Activated T-cell treated with anti-CD3 and anti-CD28 coated beads for 1 hour (primary cell): ENCODE results near the gene FTO.
A peak's percentile ranks its signal among the peaks of the same experiment; 100 is the strongest.
"Not testable (repeated sequence)": the region's sequence is repeated elsewhere in the genome, so short reads cannot be mapped to it uniquely, and the experiment has no call there.

Source experiments
- DNase-seq: peaks from one replicate; pipeline ENCODE4 v3.0.0-alpha.2; 2020; ENCODE audit warnings: low read depth

Gene FTO

DNA sequence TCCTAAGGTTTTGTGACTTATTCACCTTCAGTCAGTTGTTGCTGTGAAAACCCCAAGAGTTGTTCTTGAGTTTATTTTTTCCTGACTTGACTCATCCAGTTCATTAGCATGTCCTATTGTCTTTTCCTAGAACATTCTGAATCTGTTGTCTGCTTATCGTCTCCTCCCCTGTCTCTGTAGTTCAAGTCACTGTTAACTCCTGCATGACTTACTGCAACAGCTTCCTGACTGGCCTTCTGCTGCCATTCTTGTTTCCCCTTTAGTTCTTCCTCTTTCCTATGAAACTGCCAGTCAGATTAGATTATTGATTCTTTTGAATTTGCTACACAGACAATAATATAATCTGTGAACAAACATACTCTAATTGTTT, 161.5 kb downstream of the FTO start:
- DNase-seq: no peak

DNA sequence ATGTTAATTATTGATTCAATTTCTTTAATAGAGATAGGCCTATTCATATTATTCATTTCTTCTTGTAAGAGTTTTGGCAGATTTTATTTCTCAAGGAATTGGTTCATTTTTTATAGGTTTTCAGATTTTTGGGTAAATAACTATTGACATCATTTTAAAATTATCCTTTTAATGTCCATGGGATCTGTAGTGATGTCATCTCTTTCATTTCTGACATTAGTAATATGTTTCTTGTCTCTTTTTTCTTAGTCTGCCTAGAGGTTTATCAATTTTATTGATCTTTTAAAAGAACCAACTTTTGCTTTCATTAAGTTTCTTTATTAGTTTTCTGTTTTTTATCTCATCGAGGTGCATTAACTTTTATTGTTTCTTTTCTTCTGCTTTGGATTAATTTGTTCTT, 162.6 kb downstream of the FTO start:
- no peak for DNase-seq

DNA sequence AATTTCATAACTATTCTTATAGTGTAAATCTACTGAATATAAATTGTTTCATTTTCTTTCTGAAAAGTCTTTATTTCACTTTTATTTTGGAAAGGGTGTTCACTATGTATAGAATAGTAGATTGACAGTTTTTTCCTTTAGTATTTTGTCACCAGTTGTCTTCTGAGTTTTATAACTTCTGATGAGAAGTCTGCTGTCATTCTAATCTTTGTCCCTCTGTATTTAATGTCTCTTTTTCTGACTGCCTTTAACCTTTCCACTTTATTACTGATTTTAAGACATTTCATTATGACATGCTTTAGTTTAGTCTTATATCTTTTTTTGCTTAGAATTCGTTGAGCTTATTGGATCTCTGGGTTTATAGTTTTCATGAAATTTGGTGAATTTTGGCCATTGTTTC, 166.9 kb downstream of the FTO start:
- no peak for DNase-seq

DNA sequence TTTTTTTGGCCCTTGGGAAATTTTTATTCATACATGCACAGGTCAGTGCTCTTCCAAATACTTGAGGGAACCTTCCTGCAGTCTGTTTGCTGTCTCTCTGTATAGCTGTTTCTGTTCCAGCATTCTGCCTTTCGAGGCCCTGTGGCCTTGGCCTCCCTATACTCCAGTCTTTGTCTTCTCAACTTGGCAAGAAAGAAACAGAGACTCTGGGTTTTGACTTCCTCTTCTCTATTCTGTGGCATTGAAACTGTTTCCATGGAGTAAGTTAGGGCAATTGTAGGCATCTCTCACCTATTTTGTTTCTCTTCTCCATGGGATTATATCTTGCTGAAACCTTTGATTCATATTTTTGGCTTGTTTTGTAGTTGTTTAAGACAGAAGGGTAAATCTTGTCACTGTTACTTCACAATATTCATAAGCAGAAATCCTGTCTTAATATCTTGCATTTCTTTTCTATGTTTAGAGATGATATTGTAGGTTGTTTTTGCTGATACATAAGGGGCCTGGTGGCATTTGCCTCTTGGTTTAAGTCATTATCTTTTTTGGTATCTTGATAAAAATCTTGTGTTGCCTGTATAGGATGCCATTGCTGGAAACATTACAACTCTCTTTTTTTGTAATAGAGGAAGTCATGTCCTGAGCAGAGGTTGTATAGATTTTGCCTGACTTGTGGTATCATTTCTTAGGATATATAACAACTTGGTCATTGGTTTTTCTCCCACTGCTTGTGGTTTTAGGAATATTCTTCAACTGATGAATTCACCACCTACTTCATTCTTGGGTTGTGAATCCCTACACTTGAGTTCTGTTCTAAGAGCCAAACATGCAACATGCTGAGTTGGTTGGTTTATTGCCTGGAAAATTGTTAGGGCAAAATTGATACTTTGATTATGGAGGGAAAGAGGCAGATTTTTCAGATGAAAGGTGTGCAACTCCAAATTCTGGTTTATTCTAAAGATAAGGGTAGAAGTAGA, 168.6 kb downstream of the FTO start:
- DNase-seq: no peak

DNA sequence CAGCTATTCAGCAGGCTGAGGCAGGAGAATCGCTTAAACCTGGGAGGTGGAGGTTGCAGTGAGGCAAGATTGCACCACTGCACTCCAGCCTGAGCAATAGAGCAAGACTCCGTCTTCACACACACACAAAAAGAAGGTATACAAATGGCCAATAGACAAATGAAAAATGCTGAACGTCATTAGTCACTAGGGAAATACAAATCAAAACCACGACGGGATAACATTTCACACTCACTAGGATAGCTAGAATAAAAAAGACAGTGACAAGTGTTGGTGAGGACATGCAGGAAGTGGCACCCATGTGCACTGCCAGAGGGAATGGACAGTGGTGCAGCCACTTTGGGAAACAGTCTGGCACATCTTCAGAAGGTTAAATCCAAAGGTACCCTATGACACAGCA, 172.9 kb downstream of the FTO start:
- DNase-seq: no peak

DNA sequence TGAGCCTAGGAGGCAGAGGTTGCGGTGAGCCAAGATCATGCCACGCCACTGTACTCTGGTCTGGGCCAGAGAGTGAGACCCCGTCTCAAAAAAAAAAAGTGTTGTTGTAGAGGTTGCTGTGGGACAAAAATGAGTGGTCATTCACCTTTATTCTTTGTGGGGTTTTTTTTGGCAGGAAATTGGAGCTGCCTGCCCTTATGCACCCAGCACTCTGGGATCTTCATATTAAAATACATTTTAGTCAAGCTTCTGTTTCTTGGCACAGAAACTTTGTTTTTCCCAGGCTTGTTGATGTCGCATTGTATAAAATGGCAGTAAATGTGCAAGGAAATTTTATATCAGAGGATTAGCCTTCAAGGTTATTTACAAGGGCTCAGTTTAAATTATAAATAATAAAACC, 174.3 kb downstream of the FTO start:
- no peak for DNase-seq

DNA sequence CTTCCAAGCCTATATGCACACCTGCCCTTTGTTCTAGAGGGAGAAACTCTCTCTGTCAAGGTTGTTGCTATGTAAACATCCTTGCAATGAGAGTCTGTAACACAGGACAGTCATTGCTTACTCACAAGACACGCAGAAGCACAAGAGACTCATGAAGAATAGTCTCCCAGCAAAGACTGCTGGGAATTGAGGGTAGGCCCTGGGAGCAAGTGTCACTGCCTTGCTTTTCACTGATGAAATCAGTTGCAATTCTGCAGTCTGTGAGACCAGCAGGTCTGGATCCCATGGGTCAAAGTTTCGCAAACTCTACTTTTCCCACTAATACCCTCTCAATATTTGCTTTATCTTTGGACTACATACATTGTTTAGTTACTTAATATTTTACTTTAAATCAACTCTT, 177.4 kb downstream of the FTO start:
- no peak for DNase-seq

DNA sequence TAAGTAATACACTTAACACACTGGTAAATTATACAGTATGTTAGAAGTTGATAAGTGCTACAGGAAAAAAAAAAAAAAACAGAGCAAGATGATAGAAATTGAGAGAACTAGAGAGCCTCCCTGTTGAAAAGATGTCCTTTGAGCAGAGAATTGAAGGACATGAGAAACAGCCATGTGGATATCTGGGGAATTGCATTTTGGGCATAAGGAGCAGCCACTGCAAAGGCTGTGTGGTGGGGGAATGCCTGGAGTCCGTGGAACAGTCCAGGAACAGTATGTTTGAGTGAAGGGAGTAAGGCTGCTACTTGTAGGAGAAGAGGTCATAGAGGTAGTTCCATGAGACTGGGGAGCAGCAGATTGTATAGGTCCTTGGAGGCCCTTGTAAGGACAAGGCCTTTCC, 178.4 kb downstream of the FTO start:
- DNase-seq: no peak

DNA sequence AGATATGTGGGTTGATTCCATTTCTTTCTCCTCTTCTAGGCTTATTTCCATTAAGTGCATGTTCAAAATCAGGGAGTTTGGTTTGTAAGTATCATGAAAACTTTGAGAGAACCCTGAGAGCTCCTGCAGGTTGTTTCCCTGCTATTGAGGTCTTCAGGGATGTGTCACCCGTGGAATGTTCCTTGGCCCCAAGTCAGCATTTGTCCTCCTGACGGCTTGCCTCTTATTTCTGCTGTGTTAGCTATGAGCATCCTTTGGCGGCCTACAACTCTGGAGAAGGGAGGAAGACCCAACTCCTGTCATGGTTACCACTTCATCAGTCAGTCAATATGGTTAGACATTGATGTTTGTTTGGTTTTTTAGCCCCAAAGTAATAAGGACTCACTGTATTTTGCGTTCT, 180.8 kb downstream of the FTO start:
- no peak for DNase-seq

DNA sequence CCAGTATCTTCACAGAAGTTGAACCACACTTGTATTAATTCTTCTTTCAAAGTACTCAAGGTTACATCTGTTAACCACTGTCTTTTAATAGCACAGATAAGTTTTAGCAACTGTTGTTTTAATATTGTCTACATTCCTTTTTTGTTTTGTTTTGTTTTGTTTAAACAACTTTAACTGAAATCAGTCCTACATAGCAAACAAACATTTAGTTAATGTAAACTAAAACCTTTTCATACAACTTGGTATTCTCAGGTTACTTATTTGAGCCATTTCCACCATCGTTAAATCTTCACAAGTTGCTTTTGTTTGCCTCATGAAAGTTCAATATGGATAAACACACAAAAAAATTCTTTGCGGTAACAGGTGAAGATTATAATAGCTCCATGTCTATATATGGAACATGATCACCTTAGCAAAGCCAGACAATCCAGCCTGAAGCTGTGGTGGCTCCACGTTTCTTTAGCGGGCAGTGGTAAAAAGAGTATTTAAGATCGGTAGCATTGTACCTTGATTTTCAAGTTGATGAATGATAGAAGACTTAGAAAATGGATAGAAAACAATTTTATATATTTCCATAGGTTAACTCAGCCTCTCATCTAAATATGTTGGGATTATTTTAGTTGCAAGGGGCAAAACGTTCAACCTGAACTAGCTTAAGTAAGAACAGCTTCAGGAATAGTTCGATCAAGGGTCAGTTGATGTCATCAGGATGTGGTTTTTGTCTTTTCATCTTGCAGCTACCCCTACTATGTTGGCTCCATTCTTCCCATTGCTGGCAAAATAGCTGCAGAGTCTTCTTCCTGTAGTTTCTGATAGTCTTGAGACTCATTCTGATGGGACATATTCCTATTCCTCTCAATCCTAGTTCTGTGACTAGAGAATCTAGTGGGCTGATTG, 182.8 kb downstream of the FTO start:
- no peak for DNase-seq

DNA sequence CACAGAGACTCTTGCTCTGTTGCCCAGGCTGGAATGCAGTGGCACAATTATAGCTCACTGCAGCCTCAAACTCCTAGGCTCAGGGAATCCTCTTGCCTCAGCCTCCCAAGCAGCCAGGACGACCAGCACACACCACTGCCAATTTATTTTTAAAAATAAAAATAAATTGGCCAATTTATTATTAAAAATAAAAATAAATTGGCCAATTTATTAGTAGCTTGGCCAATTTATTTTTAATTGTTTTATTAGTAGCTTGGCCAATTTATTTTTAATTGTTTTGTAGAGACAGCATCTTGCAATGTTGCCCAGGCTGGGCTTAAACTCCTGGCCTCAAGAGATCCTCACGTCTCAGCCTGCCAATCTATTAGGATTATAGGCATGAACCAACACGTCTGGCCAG, 184.3 kb downstream of the FTO start:
- DNase-seq: no peak

DNA sequence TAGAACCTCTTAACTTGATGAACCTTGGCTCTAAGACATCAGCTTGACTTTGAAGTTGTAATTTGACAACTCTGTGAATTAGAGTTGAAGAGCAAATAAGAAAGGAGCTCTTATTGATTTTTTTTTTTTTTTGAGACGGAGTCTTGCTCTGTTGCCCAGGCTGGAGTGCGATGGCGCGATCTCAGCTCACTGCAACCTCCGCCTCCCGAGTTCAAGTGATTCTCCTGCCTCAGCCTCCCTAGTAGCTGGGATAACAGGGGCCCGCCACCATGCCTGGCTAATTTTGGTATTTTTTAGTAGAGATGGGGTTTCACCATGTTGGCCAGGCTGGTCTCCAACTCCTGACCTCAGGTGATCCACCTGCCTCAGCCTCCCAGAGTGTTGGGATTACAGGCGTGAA, 186.9 kb downstream of the FTO start:
- not testable (repeated sequence) for DNase-seq

DNA sequence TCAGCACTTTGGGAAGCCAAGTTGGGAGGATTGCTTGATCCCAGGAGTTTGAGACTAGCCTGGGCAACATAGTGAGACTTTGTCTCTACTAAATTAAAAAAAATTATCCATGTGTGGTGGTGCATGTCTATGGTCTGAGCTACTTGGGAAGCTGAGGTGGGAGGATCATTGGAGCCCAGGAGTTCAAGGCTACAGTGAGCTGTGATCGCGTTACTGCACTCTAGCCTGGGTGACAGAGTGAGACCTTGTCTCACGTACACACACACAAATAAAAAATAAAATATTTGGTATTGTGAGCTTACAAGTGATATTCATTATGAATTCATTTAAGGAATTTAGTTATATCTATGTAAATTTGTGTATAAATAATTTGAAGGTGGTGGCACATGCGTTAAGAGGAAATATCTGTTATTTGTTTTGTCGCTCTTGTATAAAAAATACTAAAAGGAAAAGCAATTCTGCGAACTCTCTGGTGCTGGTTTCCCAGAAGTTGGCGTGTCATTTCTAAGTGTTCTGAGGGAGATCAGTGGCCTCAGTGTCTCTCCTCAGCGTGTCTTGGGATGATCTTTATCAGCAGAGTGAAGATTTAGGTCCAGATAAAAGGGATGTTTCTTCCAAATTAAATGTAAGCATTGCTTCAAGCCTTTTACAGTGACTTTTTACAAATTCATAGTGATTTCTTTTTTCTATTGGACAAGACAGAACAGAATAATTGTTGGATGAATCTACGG, 187.6 kb downstream of the FTO start:
- no peak for DNase-seq

DNA sequence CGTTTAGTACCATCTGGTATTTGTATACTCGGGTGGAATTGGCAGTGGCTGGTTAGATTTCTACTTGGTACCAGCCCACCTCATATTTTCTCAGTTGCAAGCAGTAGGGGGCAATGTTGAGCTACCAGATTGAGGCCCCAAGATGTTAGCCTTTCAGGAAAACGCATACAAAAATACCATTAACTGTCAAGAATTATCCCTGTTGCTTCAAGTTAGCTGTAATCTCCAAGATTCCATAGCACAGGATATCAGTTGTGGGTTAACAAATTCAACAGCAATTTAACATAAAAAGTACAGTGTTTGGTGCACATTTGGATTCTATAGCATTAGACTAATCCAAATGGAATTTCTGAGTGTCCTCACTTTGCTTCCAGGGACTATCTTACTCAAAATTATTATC, 188.2 kb downstream of the FTO start:
- peak; percentile 13 for DNase-seq

DNA sequence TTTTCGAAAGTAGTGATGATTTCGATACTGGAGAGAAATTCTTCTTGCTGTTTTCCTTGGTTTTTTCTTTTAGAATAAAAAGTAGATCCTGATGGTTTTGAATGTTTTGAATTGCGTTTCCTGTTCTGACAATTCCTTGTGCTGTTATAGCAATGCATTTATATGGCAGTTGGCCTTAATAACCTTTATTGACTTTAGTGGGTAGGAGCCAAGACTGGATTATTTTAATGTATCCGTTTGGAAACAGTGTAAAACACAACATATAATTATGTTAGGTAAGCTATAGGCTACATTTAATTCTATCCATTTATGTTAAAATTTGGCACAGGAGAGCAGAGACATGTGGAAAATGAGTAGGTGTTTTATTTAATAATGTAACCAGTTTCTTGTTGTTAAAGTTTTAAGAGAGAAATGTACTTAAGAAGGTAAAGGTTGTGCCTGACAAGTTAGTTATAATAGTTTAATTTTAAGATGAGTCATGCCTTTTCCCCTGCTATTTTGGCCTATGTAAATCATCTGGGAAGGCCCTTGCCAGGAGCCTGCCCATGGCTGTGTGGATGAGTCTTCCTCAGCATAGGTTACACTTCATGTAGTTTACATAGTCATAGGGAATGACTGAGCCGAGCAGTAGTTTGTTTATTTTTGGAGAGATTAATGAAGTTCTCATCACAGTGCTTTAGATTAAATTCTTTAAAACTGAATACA, 189.9 kb downstream of the FTO start:
- DNase-seq: no peak

DNA sequence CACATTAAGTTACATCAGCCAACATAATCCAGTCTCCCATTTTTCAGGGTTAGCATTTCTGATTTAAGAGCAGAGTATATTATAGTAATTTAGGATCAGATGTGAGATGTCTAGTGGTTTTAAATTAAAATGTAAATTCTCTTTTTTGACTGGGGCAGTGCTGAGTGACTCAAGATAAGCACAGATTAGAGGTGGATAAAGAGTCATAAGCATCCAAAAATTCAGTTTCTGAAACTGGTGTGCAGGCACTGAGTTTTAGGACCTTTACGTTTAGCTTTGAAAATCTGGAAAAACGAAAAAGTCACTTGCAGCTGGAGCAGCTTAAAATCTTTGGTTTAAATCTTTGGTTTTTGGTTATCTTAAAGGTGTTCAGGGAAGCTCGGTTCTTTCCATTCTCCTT, 190.7 kb downstream of the FTO start:
- DNase-seq: no peak

DNA sequence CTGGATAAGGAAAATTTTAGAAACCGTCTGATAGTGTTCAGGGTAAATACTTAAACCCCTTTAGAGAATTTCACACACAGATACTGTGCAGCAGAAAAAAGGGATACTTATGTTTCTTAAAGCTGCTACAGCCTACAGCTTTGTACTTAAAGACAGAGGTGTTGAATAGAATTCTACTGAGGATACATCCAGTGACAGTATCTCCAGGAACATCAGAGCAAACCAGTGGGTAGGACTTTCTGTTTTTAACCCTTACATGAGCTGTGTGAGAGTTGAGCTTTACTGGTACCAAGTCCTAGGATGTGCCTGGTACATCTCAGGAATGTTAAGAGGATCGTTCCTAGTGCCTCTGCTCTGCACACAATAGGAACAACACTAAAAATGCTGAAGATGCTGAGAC, 191.5 kb downstream of the FTO start:
- DNase-seq: no peak

DNA sequence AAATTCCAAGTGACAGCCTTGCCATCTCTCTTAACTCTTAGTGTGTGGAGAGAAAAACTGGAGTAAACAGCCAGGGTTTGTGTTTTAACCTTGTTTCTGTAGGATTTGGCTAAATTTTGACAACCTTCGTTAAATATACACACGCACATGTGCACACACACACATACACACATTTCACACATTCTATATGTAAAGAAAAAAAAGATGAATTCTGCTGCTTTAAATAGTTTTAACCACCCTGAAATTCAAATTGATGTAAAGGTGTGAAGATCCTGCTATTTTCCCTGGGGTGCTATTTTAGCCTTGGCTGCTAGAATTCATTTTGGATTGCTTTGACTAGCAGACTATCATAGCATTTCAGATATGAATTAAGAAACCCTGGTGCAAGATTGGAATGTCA, 191.9 kb downstream of the FTO start:
- no peak for DNase-seq

DNA sequence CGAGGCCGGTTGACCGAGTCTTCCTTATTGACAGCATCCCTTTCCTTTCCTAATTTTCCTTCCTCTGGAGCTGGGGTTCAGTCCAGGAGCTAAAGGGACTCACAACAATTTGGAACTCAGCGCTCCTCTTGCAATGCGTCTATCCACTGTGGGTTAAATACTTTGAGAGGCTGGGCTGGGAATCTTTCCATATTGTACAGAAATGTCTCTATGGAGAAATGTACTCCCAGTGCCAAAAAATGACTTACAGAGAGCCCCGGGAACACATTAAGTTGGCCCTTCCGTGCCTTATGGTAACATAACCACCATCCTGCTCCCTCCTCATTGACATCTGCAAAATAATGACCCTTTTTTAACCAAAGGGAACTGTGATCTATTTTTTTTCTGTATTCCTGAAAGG, 192.8 kb downstream of the FTO start:
- no peak for DNase-seq

DNA sequence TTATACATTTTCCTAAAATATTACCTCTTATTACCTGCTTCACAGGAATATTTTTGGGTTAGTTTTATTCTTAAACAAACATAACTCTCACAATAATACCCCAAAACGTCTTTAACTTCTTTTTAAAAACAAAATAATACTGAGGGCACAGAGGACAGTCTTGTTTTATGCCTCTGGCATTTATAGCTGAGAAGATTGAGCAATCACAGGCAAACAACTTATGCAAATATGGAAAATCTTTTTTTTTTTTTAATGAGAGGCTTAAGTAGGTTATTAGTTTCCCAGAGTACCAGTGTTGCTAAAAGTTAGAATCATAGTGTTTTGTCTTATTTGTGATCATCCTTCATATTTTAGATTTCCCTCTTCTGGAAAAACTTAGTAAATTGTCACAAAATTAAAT, 195.0 kb downstream of the FTO start:
- DNase-seq: no peak

DNA sequence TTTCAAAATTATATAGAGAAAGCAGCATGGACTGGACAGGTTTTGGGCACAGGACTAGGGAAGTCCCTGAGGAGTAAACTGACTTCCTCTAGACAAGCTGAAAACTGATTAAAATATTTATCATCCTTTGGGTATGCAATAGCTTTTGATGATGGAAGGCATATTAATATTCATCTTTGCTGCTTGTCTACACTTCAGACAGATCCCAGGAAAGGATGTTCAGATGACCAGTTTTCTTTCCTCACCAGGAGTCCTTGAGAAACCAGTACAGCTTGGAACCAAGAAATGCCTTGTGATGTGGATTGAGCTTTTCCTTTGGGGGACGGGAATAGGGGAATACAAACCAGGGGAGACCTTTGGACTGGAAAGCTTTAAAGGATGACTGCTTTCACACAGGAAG, 195.5 kb downstream of the FTO start:
- no peak for DNase-seq

DNA sequence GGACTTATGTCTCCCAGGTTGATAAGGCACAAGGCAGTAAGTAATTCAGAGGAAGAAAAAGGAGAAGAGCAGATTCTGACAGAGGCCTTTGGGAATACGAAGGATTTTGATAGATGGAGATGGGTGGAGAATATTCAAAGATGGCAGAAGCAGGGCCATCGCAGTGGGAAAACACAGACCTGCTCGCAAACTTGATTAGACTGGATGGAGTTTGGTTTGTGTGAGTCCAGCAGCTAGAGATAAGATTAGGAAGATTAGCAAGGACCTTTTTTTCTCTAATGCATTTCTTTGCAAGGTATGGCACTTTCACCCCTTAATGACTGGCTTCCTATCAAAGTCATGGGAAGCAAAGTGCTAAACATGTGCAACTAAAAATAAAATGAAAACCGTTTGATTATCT, 196.7 kb downstream of the FTO start:
- no peak for DNase-seq
